Measurements from ENCODE around the gene UTP25.

The UTP25 gene

DNA sequence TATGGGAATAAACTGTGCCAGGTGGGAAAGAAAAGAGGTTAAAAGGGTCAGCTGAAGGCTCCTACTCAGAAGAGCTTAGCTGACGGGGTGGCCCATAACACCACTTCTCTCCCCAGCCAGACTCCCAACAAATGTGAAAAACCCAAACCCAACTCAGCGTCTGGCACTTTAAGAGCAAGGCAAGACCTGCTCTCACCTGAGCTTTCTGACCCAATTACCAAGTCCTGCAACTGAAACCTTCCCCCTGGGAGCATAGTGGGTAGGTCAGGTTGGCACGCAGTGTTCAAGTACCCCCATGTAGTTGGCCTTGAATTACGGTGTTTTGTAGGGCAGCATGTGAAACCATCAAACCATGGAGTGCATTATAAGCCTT, 25.0 kb upstream of the UTP25 start:
- no peak overlapping the region for H3K27ac ChIP-seq
- TF ChIP-seq Cebpa-rat (IDR thresholded peaks at IDR 0.05): no peak
- H3K36me3 ChIP-seq: no peaks in the 10 kb centered on the region
- no peak overlapping the region for H3K4me3 ChIP-seq
- H3K9me3 ChIP-seq (replicated peaks in 1 of 11): peaks cover 0 to 8% (median 6%) of the 10 kb centered on the region in 11 experiments; a peak in 8 of 22 replicates
- H3K27me3 ChIP-seq: no peaks in the 10 kb centered on the region
- no peak overlapping the region for H3K9ac ChIP-seq
- peaks cover 0 to 26% (median 0%) of the 10 kb centered on the region in 10 experiments; a peak in 8 of 20 replicates for H3K4me1 ChIP-seq
- no peaks in the 10 kb centered on the region for H4K20me1 ChIP-seq
- H3K4me2 ChIP-seq: no peak overlapping the region

DNA sequence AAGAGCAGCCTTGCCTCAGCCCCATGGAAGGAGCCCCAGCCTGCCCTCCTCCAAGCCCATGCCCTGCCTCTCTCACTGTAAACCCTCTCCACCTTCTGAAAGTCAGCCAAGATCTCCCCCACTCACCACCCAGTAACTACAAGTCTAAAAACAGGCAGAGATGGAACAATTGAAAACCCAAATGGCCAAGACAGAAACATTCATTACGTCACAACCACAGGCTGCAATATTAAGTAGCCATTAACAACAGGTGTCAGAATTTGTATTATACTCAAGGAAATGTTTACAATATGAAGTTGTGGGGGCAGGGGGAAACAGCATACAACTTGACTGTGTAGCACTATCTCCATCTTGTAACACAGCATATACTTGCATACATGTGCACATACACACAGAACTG, 24.2 kb upstream of the UTP25 start:
- no peak for TF ChIP-seq Cebpa-rat (IDR thresholded peaks at IDR 0.05)
- Histone ChIP-seq H4K20me1 (no peaks in the 10 kb centered on the region), H3K9ac (no peak overlapping the region), H3K27me3 (no peaks in the 10 kb centered on the region), H3K27ac (no peak overlapping the region), H3K9me3 (replicated peaks in 1 of 11) (peaks cover 0 to 8% (median 6%) of the 10 kb centered on the region in 11 experiments; a peak in 8 of 22 replicates), H3K4me3 (no peak overlapping the region), H3K4me1 (peaks cover 0 to 27% (median 0%) of the 10 kb centered on the region in 10 experiments; a peak in 7 of 20 replicates), H3K36me3 (no peaks in the 10 kb centered on the region), H3K4me2 (no peak overlapping the region)

DNA sequence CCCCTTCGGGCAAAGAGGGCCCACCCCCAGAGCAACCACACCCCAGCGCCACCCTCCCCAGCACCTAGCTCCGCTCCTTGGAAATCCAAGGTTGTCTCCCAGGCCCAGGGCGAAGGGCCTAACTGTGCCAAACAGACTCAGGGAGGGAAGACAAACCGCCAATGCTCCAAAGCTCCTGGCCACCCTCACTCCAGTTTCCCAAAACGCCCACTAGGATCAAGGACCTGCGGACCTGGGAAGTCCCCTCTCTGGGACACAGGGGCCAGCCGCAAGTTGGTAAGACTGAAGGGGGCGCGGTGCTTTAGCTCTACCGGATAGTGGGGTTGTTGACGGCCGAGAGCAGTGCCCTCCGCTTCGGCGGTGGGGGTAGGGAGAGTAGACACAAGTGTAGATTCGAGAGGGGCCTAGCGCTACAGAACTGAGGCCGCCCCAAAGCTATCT, 22.4 kb upstream of the UTP25 start:
- Histone ChIP-seq H3K27me3 (no peaks in the 10 kb centered on the region), H3K4me3 (no peak overlapping the region), H3K9ac (no peak overlapping the region), H3K36me3 (no peaks in the 10 kb centered on the region), H3K9me3 (replicated peaks in 1 of 11) (peaks cover 0 to 8% (median 6%) of the 10 kb centered on the region in 11 experiments; a peak in 8 of 22 replicates), H3K27ac (no peak overlapping the region), H3K4me2 (no peak overlapping the region), H3K4me1 (peaks cover 0 to 34% (median 0%) of the 10 kb centered on the region in 10 experiments; a peak in 7 of 20 replicates), H4K20me1 (no peaks in the 10 kb centered on the region)
- no peak for TF ChIP-seq Cebpa-rat (IDR thresholded peaks at IDR 0.05)

- H3K9me3 ChIP-seq (replicated peaks in 1 of 11): peaks cover 0 to 8% (median 6%) of the 10 kb centered on the region in 11 experiments; a peak in 8 of 22 replicates
- peaks cover 0 to 34% (median 0%) of the 10 kb centered on the region in 10 experiments; a peak in 7 of 20 replicates for H3K4me1 ChIP-seq
- H3K4me3 ChIP-seq: no peak within 1 kb of the TSS
- no peaks in the 10 kb centered on the region for H3K36me3 ChIP-seq
- H3K27ac ChIP-seq: peak within 1 kb of the TSS in 2 of 11 experiments; percentile 5 to 21; a peak in 1 of 22 replicates
- H4K20me1 ChIP-seq: no peaks in the 10 kb centered on the region
- H3K27me3 ChIP-seq: no peaks in the 10 kb centered on the region
- peak within 1 kb of the TSS in 3 of 11 experiments; percentile 5 to 71 (median 55); a peak in 5 of 22 replicates for H3K4me2 ChIP-seq
- TF ChIP-seq Cebpa-rat (IDR thresholded peaks at IDR 0.05): no peak
- no peak within 1 kb of the TSS for H3K9ac ChIP-seq
Measured at GRCh38 chr1:209805875-209806760, 21.7 kb upstream of the UTP25 start, which contains the start of gene IRF6. IRF6 (minus strand) TSS chr1:209806142; CDS start chr1:209801413, 4,729 bp downstream.

DNA sequence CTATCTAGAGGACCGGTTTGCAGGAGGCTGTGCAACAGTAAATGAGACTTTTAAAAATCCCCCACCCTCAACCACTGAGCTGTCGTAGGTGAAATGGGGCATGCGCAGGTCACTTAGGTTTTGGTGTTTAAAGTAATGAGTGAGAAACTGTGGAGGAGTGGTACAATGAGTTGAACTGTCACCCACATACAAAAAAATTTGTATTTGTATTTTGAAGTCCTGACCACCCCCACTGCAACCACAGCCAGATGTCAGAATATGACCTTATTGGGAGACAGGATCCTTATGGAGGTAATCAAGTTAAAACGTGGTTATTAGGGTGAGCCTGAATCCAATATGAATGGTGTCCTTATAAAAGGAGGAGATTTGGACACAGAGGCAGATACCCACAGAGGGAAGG, 20.3 kb upstream of the UTP25 start:
- H3K9me3 ChIP-seq (replicated peaks in 1 of 11): peaks cover 0 to 8% (median 6%) of the 10 kb centered on the region in 11 experiments; a peak in 8 of 22 replicates
- no peak overlapping the region for H3K27ac ChIP-seq
- peak overlapping the region in 3 of 11 experiments; percentile 48 to 65 (median 55); a peak in 6 of 22 replicates for H3K4me2 ChIP-seq
- peaks cover 0 to 34% (median 0%) of the 10 kb centered on the region in 10 experiments; a peak in 7 of 20 replicates for H3K4me1 ChIP-seq
- H3K4me3 ChIP-seq: no peak overlapping the region
- H3K36me3 ChIP-seq: no peaks in the 10 kb centered on the region
- TF ChIP-seq Cebpa-rat (IDR thresholded peaks at IDR 0.05): no peak
- no peaks in the 10 kb centered on the region for H4K20me1 ChIP-seq
- no peaks in the 10 kb centered on the region for H3K27me3 ChIP-seq
- H3K9ac ChIP-seq: no peak overlapping the region

- no peak for TF ChIP-seq Cebpa-rat (IDR thresholded peaks at IDR 0.05)
- Histone ChIP-seq H3K4me1 (peaks cover 0 to 34% (median 0%) of the 10 kb centered on the region in 10 experiments; a peak in 7 of 20 replicates), H3K36me3 (no peaks in the 10 kb centered on the region), H3K27me3 (no peaks in the 10 kb centered on the region), H3K9ac (no peak overlapping the region), H3K9me3 (replicated peaks in 1 of 11) (peaks cover 0 to 8% (median 6%) of the 10 kb centered on the region in 11 experiments; a peak in 8 of 22 replicates), H3K27ac (no peak overlapping the region), H3K4me3 (no peak overlapping the region), H4K20me1 (no peaks in the 10 kb centered on the region), H3K4me2 (peak overlapping the region in 4 of 11 experiments; percentile 16 to 65 (median 52); a peak in 6 of 22 replicates)
Measured at GRCh38 chr1:209808059-209808581, 19.7 kb upstream of the UTP25 start.

GRCh38 chr1:209809611-209810010, 18.2 kb upstream of the UTP25 start:
- Histone ChIP-seq H3K9ac (no peak overlapping the region), H3K36me3 (no peaks in the 10 kb centered on the region), H3K4me2 (no peak overlapping the region), H3K4me1 (peaks cover 0 to 34% (median under 1%) of the 10 kb centered on the region in 10 experiments; a peak in 8 of 20 replicates), H3K9me3 (replicated peaks in 1 of 11) (peaks cover 0 to 8% (median 6%) of the 10 kb centered on the region in 11 experiments; a peak in 8 of 22 replicates), H3K27me3 (no peaks in the 10 kb centered on the region), H4K20me1 (no peaks in the 10 kb centered on the region), H3K27ac (no peak overlapping the region), H3K4me3 (no peak overlapping the region)
- no peak for TF ChIP-seq Cebpa-rat (IDR thresholded peaks at IDR 0.05)

DNA sequence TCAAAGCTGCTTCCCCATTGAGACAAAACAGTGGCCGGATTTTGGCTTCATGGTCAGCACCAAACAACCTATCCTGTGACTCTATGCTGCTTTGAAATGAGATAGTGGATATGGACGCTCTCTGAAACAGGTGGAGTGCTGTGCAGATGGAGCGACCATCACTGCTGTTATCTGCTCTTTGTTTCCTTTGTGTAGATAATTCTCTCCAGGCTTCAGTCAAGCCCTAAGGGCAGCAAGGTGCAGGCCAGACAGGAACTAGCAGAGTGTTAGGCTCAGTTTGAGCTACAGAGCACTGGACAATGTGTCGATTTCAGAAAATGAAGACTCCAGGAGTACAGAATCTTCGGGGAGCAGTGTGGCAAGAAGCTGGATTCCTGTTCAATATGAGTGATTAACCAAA, 17.0 kb upstream of the UTP25 start:
- Histone ChIP-seq H3K9me3 (replicated peaks in 1 of 11) (peaks cover 0 to 5% (median 4%) of the 10 kb centered on the region in 11 experiments; a peak in 8 of 22 replicates), H3K4me3 (no peak overlapping the region), H3K27me3 (no peaks in the 10 kb centered on the region), H3K27ac (no peak overlapping the region), H3K9ac (no peak overlapping the region), H3K4me2 (no peak overlapping the region), H3K4me1 (peaks cover 0 to 44% (median 5%) of the 10 kb centered on the region in 10 experiments; a peak in 11 of 20 replicates), H3K36me3 (no peaks in the 10 kb centered on the region), H4K20me1 (no peaks in the 10 kb centered on the region)
- no peak for TF ChIP-seq Cebpa-rat (IDR thresholded peaks at IDR 0.05)

DNA sequence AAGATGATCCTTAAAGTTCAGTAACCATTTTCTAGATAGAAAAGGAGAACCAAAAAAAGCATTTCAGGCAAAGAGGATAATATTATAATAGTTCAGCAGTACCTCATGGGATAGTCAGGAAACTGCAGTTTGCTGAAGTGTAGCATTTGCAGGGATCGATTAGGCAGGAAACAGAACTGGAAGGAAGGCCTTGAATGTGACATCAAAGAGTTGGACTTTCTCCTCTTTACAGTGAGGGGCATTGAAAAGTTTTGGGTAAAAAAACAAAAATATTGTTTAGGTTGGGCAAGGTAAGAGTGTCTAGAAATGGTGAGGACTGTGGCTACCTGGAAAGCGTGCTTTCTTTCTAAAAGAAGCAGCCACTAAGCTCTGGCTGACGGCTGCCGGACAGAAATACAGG, 13.9 kb upstream of the UTP25 start:
- Histone ChIP-seq H3K27ac (no peak overlapping the region), H3K4me2 (no peak overlapping the region), H3K4me1 (peaks cover 0 to 14% (median under 1%) of the 10 kb centered on the region in 10 experiments; a peak in 8 of 20 replicates), H3K9ac (no peak overlapping the region), H3K27me3 (no peaks in the 10 kb centered on the region), H4K20me1 (no peaks in the 10 kb centered on the region), H3K36me3 (no peaks in the 10 kb centered on the region), H3K9me3 (replicated peaks in 1 of 11) (no peaks in the 10 kb centered on the region), H3K4me3 (no peak overlapping the region)
- TF ChIP-seq Cebpa-rat (IDR thresholded peaks at IDR 0.05): no peak
